OCI-M2 (cell line): ENCODE measurements around the gene PTTG1.

Experiments
- DNase-seq: peaks from one replicate; lab custom pipeline; 2025; ENCODE audit not compliant: unreplicated experiment; lab: John Stamatoyannopoulos, UW

PTTG1 gene

DNA sequence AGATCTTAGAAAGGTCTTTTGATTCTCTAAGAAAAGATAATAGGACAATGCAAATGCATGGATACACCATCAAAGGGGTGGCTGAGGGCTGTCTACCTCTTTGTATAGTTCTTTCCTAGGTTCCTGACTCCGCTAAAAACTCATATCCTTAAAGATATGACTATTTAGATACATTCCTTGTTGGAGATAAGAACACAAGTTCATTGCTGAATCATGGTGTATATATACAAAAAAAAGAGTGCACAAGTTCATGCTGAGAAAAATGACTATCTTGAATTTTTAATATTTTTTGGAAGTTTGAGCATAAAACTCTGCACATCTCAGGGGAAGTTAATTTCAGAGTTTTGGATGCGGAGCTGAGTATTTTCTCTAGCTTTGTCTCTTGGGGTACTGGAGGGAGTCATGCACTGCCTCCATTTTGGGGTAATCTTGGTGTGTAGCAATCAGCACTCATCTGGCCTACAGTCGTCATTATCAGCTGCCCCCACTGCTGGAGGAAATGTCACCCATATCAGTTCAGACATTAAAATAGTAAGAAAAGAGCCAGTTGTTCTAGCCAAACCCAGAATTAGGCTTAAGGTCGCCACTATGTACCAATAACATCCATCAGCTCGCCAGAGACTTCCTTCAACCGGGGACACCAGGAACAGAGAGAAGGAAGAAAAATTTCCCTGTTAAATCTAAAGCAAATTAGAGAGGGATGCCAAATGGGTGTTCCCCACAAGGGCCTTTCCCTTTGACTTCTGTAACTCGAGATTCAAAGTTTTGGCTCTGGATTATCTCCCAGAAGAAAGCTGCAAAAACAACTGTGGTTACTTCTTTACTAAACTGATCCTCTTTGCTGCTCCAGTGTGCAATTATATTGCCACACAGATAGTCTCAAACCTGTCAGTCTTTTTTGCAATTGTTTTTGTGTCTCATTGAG lies 49.0 kb downstream of the PTTG1 start:
- DNase-seq, result no peak

- DNase-seq, result no peak
These were observed 50.1 kb downstream of the PTTG1 start for GRCh38 chr5:160471761-160472160.

DNA sequence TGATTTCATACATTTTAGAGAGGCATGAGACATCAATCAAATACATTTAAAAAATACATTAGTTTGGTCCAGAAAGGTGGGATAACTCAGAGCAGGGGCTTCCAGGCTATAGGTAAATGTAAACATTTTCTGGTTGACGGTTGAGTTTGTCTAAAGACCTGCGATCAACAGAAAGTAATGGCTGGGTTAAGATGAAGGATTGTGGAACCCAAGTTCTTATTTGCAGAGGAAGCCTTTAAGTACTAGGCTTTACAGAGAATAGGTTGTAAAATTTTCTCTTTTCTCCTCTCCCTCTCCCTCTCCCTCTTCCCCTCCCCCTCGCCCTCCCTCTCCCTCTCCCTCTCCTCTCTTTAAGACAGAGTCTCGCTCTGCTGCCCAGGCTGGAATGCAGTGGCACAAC lies 50.8 kb downstream of the PTTG1 start:
- no peak for DNase-seq

- no peak for DNase-seq
These were observed 52.0 kb downstream of the PTTG1 start for GRCh38 chr5:160473681-160474080.

DNA sequence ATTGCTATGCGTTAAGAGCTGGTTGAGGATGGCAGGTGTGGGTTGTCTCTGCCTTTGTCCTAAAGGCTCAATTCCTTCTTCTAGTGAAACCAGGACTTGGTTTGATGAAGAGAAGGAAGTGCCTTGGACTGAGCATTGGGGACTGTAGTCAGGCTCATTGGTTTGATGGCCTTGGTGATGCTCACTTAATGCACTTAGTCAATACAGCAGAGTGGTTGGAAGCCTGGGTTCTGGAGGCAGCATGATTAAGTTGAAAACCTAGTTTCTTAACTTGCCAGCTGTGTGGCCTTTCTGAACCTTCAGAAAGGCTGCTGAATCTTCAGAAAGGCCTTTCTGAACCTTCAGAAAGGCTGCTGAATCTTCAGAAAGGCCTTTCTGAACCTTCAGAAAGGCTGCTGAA lies 52.4 kb downstream of the PTTG1 start:
- DNase-seq, result no peak

DNA sequence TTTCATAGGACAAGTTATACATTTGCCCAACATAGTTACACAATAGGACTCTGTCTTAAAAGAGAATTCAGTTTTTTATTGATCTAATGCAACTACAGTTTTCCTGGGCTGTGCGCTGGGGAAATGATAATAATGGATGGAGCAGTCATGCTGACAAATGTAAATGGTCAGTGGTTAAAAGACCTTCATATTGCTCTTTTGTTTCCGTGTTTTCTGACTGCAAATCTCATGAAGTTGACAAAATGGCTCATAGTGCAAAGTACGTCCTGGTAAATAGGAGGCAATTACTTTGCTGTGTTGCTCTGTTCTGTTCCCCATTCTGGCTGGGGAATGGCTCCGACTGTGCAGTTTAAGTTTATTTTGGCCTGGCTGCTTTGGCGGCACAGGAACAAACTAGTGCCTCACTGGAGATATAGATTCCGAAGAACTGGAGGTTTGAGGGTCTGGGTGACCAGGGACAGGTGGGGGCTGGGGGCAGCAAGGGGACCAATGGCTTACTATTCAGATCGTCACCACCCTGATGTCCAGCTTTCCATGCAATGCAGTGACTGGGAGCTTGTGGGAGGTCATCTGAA lies 54.3 kb downstream of the PTTG1 start:
- DNase-seq, result no peak

DNA sequence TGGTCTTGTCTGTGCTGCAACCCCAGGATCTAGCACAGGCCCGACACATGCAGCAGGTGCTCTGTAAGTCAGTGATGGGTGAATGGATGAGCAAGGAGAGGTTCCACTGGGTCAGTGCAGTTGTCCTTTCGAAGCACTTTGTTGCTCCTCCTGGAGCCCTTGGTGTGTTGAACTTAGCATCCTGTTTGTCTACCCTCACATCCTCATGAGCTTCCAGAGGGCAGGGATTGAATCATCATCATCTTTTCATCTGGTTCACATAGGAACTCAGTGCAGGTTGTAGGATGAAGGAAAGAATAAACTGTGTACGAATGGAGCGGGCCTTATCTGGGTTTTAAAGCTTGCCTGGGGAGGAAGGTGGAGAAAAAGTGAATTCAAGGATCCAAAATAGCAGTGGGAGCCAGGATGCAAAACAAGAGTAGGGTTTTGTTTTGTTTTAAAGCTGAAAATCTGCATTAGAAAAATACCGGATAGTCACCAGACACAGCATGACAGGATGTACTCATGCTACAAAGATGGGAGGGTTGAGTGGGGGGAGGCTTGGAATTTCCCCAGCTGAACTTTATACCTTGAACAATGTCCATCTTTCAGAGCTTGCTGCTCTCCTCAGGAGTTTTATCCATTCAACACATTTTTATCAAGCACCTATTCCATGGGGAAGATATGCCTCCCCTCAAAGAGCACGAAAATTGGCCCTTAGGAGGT lies 55.8 kb downstream of the PTTG1 start:
- no peak for DNase-seq

- no peak for DNase-seq
These were observed 56.5 kb downstream of the PTTG1 start for GRCh38 chr5:160478163-160478562.
